GM23248 (cell line): ENCODE results near the gene ISM1. TPM values are rescaled to one million over a fixed set of nuclear protein-coding genes. Genes with fewer than 3 reads are reported as not detected.
A peak's percentile ranks its signal among the peaks of the same experiment; 100 is the strongest.

Experiments
- DNase-seq: peaks from one replicate; pipeline ENCODE4 v3.0.0-alpha.2; 2015
- H2AFZ ChIP-seq: fragments of 200-600 bp; sonication (generic); 2 replicates; pipeline ENCODE4 v1.6.1; 2016; ENCODE audit warnings: antibody characterized with exemption
- H3F3A ChIP-seq: fragments of 200-600 bp; sonication (generic); 2 replicates; pipeline ENCODE4 v1.6.1; 2016; ENCODE audit warnings: mild to moderate bottlenecking, antibody characterized with exemption, mixed run types; ENCODE audit not compliant: insufficient read depth
- H3K27ac ChIP-seq: fragments of 200-600 bp; sonication (generic); 2 replicates; pipeline ENCODE4 v1.5.1; 2016; ENCODE audit warnings: mild to moderate bottlenecking
- H3K27me3 ChIP-seq: fragments of 200-600 bp; sonication (generic); replicated peaks from 2 replicates; pipeline ENCODE4 v1.6.1; 2016; ENCODE audit warnings: mild to moderate bottlenecking; ENCODE audit not compliant: insufficient read depth
- H3K36me3 ChIP-seq: fragments of 200-600 bp; sonication (generic); 2 replicates; pipeline ENCODE4 v1.6.1; 2016; ENCODE audit warnings: low read depth, mild to moderate bottlenecking
- H3K4me1 ChIP-seq: fragments of 200-600 bp; sonication (generic); 2 replicates; pipeline ENCODE4 v1.6.1; 2016; ENCODE audit warnings: mild to moderate bottlenecking; ENCODE audit not compliant: insufficient read depth
- H3K4me2 ChIP-seq: fragments of 200-600 bp; sonication (generic); one replicate; pipeline ENCODE4 v1.6.1; 2016; ENCODE audit warnings: mild to moderate bottlenecking; ENCODE audit not compliant: unreplicated experiment
- H3K4me3 ChIP-seq: fragments of 200-600 bp; sonication (generic); 2 replicates; pipeline ENCODE4 v1.5.1; 2016; ENCODE audit warnings: mild to moderate bottlenecking
- H3K79me2 ChIP-seq: fragments of 200-600 bp; sonication (generic); 2 replicates; pipeline ENCODE4 v1.6.1; 2016; ENCODE audit warnings: mild to moderate bottlenecking; ENCODE audit not compliant: insufficient read depth
- H3K9ac ChIP-seq: fragments of 200-600 bp; sonication (generic); 2 replicates; pipeline ENCODE4 v1.6.1; 2016; ENCODE audit warnings: mild to moderate bottlenecking
- H3K9me2 ChIP-seq: fragments of 200-600 bp; sonication (generic); 2 replicates; pipeline ENCODE4 v1.6.1; 2016; ENCODE audit warnings: mixed run types, mild to moderate bottlenecking, moderate library complexity; ENCODE audit not compliant: insufficient read depth
- H3K9me3 ChIP-seq: fragments of 200-600 bp; sonication (generic); one replicate; pipeline ENCODE4 v1.6.1; 2017; ENCODE audit warnings: low read depth
- H4K20me1 ChIP-seq: fragments of 200-600 bp; sonication (generic); 2 replicates; pipeline ENCODE4 v1.6.0; 2016; ENCODE audit not compliant: insufficient read depth
- EZH2 ChIP-seq: fragments of 200-600 bp; sonication (generic); IDR thresholded peaks from 2 replicates; pipeline ENCODE4 v1.6.1; 2018; ENCODE audit warnings: antibody characterized with exemption, mild to moderate bottlenecking; ENCODE audit not compliant: insufficient read depth, poor library complexity, severe bottlenecking
- EZH2phosphoT487 ChIP-seq: fragments of 200-600 bp; sonication (generic); IDR thresholded peaks from 2 replicates; pipeline ENCODE4 v1.6.1; 2018; ENCODE audit warnings: antibody characterized with exemption, moderate library complexity, mild to moderate bottlenecking, low read depth; ENCODE audit not compliant: insufficient read depth
- WGBS, 2 experiments: methylation state at CpG; one replicate each; pipeline ENCODE4 v1.1.6; 2015 to 2017; ENCODE audit warnings: low lambda C conversion rate in 2 of 2, low coverage in 1 of 2; ENCODE audit errors: missing lambda C conversion rate in 2 of 2; 5-methylcytosine and 5-hydroxymethylcytosine counted together
- in situ Hi-C: fragments of 300-500 bp; cut with MboI; formaldehyde crosslinking; loops from 2 replicates; pipeline ENCODE4 v1.15.0; 2020
- polyA plus RNA-seq: library from polyadenylated mRNA; unstranded; fragments of >200 nt; fragmentation: Nextera tagmentation; extraction: Ambion mirVana; gene quantifications from 2 replicates; pipeline ENCODE4 v1.2.1, GENCODE V29; 2016
- total RNA-seq: library from RNA; depleted of rRNA; stranded (reverse); fragments of >200 nt; shearing (Covaris generic); gene quantifications from 2 replicates; pipeline ENCODE4 v1.2.3, GENCODE V29; 2014

ISM1 gene
- total and polyA plus RNA-seq, 2 experiments from 2014 or later = 0.06 TPM; not detected in 1

GRCh38 chr20:13325033-13325432 lies 104.0 kb downstream of the ISM1 start:
- no peaks in the 10 kb centered on the region for H3K79me2 ChIP-seq
- TF ChIP-seq EZH2 (no peak), EZH2phosphoT487 (no peak)
- no peaks in the 10 kb centered on the region for H3F3A ChIP-seq
- 55% methylated on average over 8 of the region's 8 CpGs for WGBS, 2 experiments
- H3K9me3 ChIP-seq = no peaks in the 10 kb centered on the region
- H3K36me3 ChIP-seq = no peaks in the 10 kb centered on the region
- no peak overlapping the region for H3K4me3 ChIP-seq
- DNase-seq = peak; percentile 55
- H3K9ac ChIP-seq = no peak overlapping the region
- H3K27me3 ChIP-seq = 0 out of 2 replicates have a peak, but pooled peaks cover 3% of the 10 kb centered on the region
- in situ Hi-C loops = no loop called here
- no peaks in the 10 kb centered on the region for H4K20me1 ChIP-seq
- no peak overlapping the region for H2AFZ ChIP-seq
- H3K4me2 ChIP-seq = no peak overlapping the region
- H3K4me1 ChIP-seq = no peaks in the 10 kb centered on the region
- H3K9me2 ChIP-seq = no peaks in the 10 kb centered on the region
- no peak overlapping the region for H3K27ac ChIP-seq

GRCh38 chr20:13325796-13326340 lies 104.8 kb downstream of the ISM1 start:
- TF ChIP-seq EZH2 = no peak
- H3K36me3 ChIP-seq = no peaks in the 10 kb centered on the region
- H3K27ac ChIP-seq = no peak overlapping the region
- no peak overlapping the region for H3K4me2 ChIP-seq
- no peak overlapping the region for H2AFZ ChIP-seq
- H3K4me3 ChIP-seq = no peak overlapping the region
- WGBS, 2 experiments = 65% methylated on average over 5 of the region's 5 CpGs
- H3K9me3 ChIP-seq = no peaks in the 10 kb centered on the region
- H3K9ac ChIP-seq = no peak overlapping the region
- no peaks in the 10 kb centered on the region for H3K4me1 ChIP-seq
- no peaks in the 10 kb centered on the region for H3K79me2 ChIP-seq
- H3F3A ChIP-seq = no peaks in the 10 kb centered on the region
- H4K20me1 ChIP-seq = no peaks in the 10 kb centered on the region
- in situ Hi-C loops = no loop called here
- no peaks in the 10 kb centered on the region for H3K9me2 ChIP-seq
- DNase-seq = no peak
- 0 out of 2 replicates have a peak, but pooled peaks cover 3% of the 10 kb centered on the region for H3K27me3 ChIP-seq

GRCh38 chr20:13331536-13331935 lies 110.5 kb downstream of the ISM1 start:
- H2AFZ ChIP-seq = 0 out of 2 replicates have a peak overlapping the region, but pooled peaks have one; percentile 3
- in situ Hi-C loops = no loop called here
- H3K79me2 ChIP-seq = no peaks in the 10 kb centered on the region
- H3K9me3 ChIP-seq = no peaks in the 10 kb centered on the region
- H3K36me3 ChIP-seq = no peaks in the 10 kb centered on the region
- H3K27ac ChIP-seq = no peak overlapping the region
- peak; percentile 62 for DNase-seq
- H3K4me3 ChIP-seq = no peak overlapping the region
- 29 to 32% methylated on average over 1 of the region's 1 CpG for WGBS, 2 experiments
- H3K9me2 ChIP-seq = no peaks in the 10 kb centered on the region; the same call in 1 of the 2 replicates
- peak overlapping the region; percentile 29 for H3K4me2 ChIP-seq
- H3F3A ChIP-seq = peaks cover 9% of the 10 kb centered on the region; the same call in 1 of the 2 replicates
- H3K4me1 ChIP-seq = peaks cover 21% of the 10 kb centered on the region
- TF ChIP-seq EZH2 (no peak), EZH2phosphoT487 (no peak)
- H3K9ac ChIP-seq = no peak overlapping the region
- no peaks in the 10 kb centered on the region for H4K20me1 ChIP-seq
- no peaks in the 10 kb centered on the region for H3K27me3 ChIP-seq

GRCh38 chr20:13333036-13333435 lies 112.0 kb downstream of the ISM1 start:
- in situ Hi-C loops = no loop called here
- no peak for TF ChIP-seq EZH2
- TF ChIP-seq EZH2phosphoT487 = no peak
- no peaks in the 10 kb centered on the region for H3K27me3 ChIP-seq
- peaks cover 13% of the 10 kb centered on the region; the same call in 1 of the 2 replicates for H3F3A ChIP-seq
- no peaks in the 10 kb centered on the region for H3K36me3 ChIP-seq
- DNase-seq = no peak
- no peak overlapping the region for H2AFZ ChIP-seq
- no peaks in the 10 kb centered on the region for H3K9me3 ChIP-seq
- H3K79me2 ChIP-seq = no peaks in the 10 kb centered on the region
- H3K4me1 ChIP-seq = peaks cover 26% of the 10 kb centered on the region
- no peak overlapping the region for H3K27ac ChIP-seq
- no peak overlapping the region for H3K9ac ChIP-seq
- no peak overlapping the region for H3K4me3 ChIP-seq
- no peaks in the 10 kb centered on the region; the same call in 1 of the 2 replicates for H3K9me2 ChIP-seq
- H4K20me1 ChIP-seq = no peaks in the 10 kb centered on the region
- 63 to 82% methylated on average over 2 of the region's 2 CpGs for WGBS, 2 experiments
- no peak overlapping the region for H3K4me2 ChIP-seq
